SK-N-SH (cell line): ENCODE results near the gene NRCAM.

Experiments
- EP300 ChIP-seq, 2 experiments: IDR thresholded peaks; 2 replicates each; pipeline versions ENCODE4 v1.4.0 to v1.6.1; 2012; ENCODE audit warnings: borderline replicate concordance in 1 of 2, low read depth in 1 of 2, low read length in 1 of 2
- FOSL2 ChIP-seq: IDR thresholded peaks from 2 replicates; pipeline ENCODE4 v1.4.0; 2012; ENCODE audit warnings: low read depth, mild to moderate bottlenecking, moderate library complexity, borderline replicate concordance
- JUND ChIP-seq: IDR thresholded peaks from 2 replicates; pipeline ENCODE4 v1.4.0; 2012
- SIN3A ChIP-seq: IDR thresholded peaks from 2 replicates; pipeline ENCODE4 v1.6.1; 2012; ENCODE audit warnings: low read depth, mild to moderate bottlenecking, low read length, moderate library complexity, borderline replicate concordance
- USF1 ChIP-seq: IDR thresholded peaks from 2 replicates; pipeline ENCODE4 v1.4.0; 2012; ENCODE audit warnings: low read depth, borderline replicate concordance
- TF ChIP-seq, protein P1 (sequence below): fragments of 200-600 bp; sonication (generic); IDR thresholded peaks from 2 replicates; pipeline ENCODE4 v1.6.1; 2017; ENCODE audit warnings: antibody characterized with exemption, mild to moderate bottlenecking, moderate library complexity

DNA sequence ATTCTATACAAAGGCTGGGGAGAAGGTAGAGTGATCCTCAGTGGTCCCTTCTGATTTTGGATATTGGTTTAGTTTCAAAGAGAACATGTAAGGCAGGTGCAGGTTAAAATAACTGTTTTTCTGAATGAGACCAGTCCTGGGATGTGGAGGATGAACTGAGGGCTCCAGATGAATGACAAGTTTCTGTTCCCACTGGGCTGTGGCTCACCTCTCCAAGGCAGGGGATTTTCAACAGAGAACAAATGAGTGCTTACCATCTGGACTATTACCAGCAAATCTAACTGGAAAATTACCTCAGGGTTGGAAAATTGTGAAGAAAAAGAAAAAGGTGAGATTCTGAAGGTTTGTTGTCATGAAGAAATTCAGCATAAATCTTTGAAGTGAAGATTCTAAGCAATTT lies 334.1 kb downstream of the NRCAM start:
- TF ChIP-seq, protein P1, sequence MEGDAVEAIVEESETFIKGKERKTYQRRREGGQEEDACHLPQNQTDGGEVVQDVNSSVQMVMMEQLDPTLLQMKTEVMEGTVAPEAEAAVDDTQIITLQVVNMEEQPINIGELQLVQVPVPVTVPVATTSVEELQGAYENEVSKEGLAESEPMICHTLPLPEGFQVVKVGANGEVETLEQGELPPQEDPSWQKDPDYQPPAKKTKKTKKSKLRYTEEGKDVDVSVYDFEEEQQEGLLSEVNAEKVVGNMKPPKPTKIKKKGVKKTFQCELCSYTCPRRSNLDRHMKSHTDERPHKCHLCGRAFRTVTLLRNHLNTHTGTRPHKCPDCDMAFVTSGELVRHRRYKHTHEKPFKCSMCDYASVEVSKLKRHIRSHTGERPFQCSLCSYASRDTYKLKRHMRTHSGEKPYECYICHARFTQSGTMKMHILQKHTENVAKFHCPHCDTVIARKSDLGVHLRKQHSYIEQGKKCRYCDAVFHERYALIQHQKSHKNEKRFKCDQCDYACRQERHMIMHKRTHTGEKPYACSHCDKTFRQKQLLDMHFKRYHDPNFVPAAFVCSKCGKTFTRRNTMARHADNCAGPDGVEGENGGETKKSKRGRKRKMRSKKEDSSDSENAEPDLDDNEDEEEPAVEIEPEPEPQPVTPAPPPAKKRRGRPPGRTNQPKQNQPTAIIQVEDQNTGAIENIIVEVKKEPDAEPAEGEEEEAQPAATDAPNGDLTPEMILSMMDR: no peak
- TF ChIP-seq EP300 (IDR thresholded peaks at IDR 0.05; ENCODE audit: borderline replicate concordance in 1 of 2, low read depth in 1 of 2, low read length in 1 of 2) (no peak), SIN3A (no peak), FOSL2 (no peak), USF1 (no peak), JUND (no peak)
